NT2/D1 (cell line): ENCODE data around the gene TMTC4.
"Not testable (repeated sequence)": the region's sequence is repeated elsewhere in the genome, so short reads cannot be mapped to it uniquely, and the experiment has no call there.

Source experiments
- DNase-seq: peaks from one replicate; pipeline ENCODE4 v3.0.0-alpha.2; 2011; ENCODE audit warnings: low read depth, low spot score
- H3K27me3 ChIP-seq: 2 replicates; pipeline ENCODE4 v1.6.0; 2011; ENCODE audit warnings: mild to moderate bottlenecking; ENCODE audit not compliant: insufficient read length, insufficient read depth
- H3K36me3 ChIP-seq: 2 replicates; pipeline ENCODE4 v1.6.1; 2011; ENCODE audit warnings: mild to moderate bottlenecking, low read length, mixed read lengths; ENCODE audit not compliant: insufficient read depth, insufficient read length
- H3K4me1 ChIP-seq: 2 replicates; pipeline ENCODE4 v1.5.1; 2011; ENCODE audit not compliant: insufficient read depth, insufficient read length
- H3K4me3 ChIP-seq: 2 replicates; pipeline ENCODE4 v1.5.1; 2011; ENCODE audit warnings: low read depth; ENCODE audit not compliant: insufficient read length
- H3K9ac ChIP-seq: 2 replicates; pipeline ENCODE4 v1.6.0; 2011; ENCODE audit warnings: low read depth; ENCODE audit not compliant: insufficient read length
- H3K9me3 ChIP-seq: 2 replicates; pipeline ENCODE4 v1.5.1; 2011; ENCODE audit warnings: mild to moderate bottlenecking, low read length; ENCODE audit not compliant: insufficient read depth
- SUZ12 ChIP-seq: IDR thresholded peaks from 2 replicates; pipeline ENCODE4 v1.6.1; 2011; ENCODE audit not compliant: insufficient read length, insufficient read depth; ENCODE audit errors: extremely low read depth
- YY1 ChIP-seq: IDR thresholded peaks from 2 replicates; pipeline ENCODE4 v1.6.1; 2011; ENCODE audit not compliant: insufficient read length, insufficient read depth
- ZNF274 ChIP-seq: IDR thresholded peaks from 2 replicates; pipeline ENCODE4 v1.6.1; 2011; ENCODE audit warnings: mild to moderate bottlenecking, low read depth, low read length

The TMTC4 gene

GRCh38 chr13:100707818-100708740 lies 33.5 kb upstream of the TMTC4 start:
- no peaks in the 10 kb centered on the region for H3K27me3 ChIP-seq
- no peak overlapping the region for H3K4me3 ChIP-seq
- H3K9me3 ChIP-seq = no peaks in the 10 kb centered on the region
- H3K36me3 ChIP-seq = no peaks in the 10 kb centered on the region
- no peak overlapping the region for H3K9ac ChIP-seq
- H3K4me1 ChIP-seq = no peaks in the 10 kb centered on the region
- TF ChIP-seq ZNF274 (no peak), YY1 (no peak), SUZ12 (no peak)
- DNase-seq = no peak

DNA sequence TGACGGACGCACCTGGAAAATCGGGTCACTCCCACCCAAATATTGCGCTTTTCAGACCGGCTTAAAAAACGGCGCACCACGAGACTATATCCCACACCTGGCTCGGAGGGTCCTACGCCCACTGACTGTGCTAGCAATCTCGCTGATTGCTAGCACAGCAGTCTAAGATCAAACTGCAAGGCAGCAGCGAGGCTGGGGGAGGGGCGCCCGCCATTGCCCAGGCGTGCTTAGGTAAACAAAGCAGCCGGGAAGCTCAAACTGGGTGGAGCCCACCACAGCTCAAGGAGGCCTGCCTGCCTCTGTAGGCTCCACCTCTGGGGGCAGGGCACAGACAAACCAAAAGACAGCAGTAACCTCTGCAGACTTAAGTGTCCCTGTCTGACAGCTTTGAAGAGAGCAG lies 23.7 kb upstream of the TMTC4 start:
- H3K9me3 ChIP-seq, H3K4me3 ChIP-seq, H3K9ac ChIP-seq, H3K27me3 ChIP-seq, H3K36me3 ChIP-seq, DNase-seq, H3K4me1 ChIP-seq: not testable (repeated sequence)

DNA sequence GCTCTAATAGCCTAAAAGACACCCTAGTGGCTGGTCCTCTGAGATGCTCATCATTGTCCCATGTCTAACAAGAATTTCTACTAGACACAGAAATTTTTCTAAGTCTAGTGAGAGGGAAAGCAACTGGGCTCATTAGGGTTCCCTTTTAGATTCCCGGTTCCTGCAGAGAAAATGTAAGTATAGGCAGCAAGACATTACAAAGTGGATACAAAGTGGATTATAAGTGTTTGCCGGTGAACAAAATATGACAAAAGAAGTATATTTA lies 20.8 kb upstream of the TMTC4 start:
- H3K4me3 ChIP-seq = no peak overlapping the region
- no peak for DNase-seq
- no peaks in the 10 kb centered on the region for H3K27me3 ChIP-seq
- H3K9ac ChIP-seq = no peak overlapping the region
- no peaks in the 10 kb centered on the region for H3K4me1 ChIP-seq
- TF ChIP-seq SUZ12 (no peak), ZNF274 (no peak), YY1 (no peak)
- no peaks in the 10 kb centered on the region for H3K36me3 ChIP-seq
- H3K9me3 ChIP-seq = peaks cover 16% of the 10 kb centered on the region

GRCh38 chr13:100694722-100695508 lies 20.3 kb upstream of the TMTC4 start:
- H3K9me3 ChIP-seq = peaks cover 21% of the 10 kb centered on the region
- no peak overlapping the region for H3K4me3 ChIP-seq
- no peaks in the 10 kb centered on the region for H3K27me3 ChIP-seq
- DNase-seq = peak; percentile 38
- no peaks in the 10 kb centered on the region for H3K36me3 ChIP-seq
- H3K9ac ChIP-seq = no peak overlapping the region
- no peak for TF ChIP-seq YY1
- TF ChIP-seq ZNF274 = no peak
- no peak for TF ChIP-seq SUZ12
- no peaks in the 10 kb centered on the region for H3K4me1 ChIP-seq

DNA sequence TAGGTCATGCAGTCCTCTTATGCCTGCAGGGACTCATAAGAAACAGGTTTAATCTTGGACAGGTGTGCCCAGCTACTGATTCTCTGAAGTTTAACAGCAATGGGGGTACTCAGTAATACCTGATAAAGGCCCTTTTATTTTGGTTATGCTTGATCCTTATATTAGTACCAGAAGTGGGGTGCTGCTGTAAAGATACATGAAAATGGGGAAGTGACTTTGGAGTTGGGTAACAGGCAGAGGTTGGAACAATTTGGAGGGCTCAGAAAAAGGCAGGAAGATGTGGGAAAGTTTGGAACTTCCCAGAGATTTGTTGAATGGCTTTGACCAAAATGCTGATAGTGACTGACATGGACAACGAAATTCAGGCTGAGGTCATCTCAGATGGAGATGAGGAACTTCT lies 14.6 kb upstream of the TMTC4 start:
- Histone ChIP-seq H3K9me3 (peaks cover 15% of the 10 kb centered on the region), H3K4me1 (no peaks in the 10 kb centered on the region), H3K4me3 (no peak overlapping the region), H3K27me3 (no peaks in the 10 kb centered on the region), H3K36me3 (no peaks in the 10 kb centered on the region), H3K9ac (no peak overlapping the region)
- no peak for DNase-seq
- TF ChIP-seq ZNF274 = no peak

DNA sequence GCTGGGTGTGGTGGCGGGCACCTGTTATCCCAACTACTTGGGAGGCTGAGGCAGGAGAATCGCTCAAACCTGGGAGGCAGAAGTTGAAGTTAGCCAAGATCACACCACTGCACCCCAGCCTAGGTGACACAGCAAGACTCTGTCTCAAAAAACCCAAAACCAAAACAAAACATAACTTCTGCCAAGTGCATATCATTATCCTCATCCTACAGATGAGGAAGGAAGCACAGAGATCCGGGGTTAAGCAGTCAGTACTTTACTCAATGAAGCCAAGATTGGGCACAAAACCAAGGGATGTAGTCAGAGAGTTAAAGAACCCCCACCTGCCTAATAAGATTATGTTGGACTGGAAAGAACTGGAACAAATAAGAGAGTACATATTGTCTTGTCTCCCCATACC lies 5.5 kb upstream of the TMTC4 start:
- no peak for DNase-seq
- H3K9ac ChIP-seq = no peak overlapping the region
- H3K4me1 ChIP-seq = no peaks in the 10 kb centered on the region
- TF ChIP-seq SUZ12 (no peak), YY1 (no peak), ZNF274 (no peak)
- no peaks in the 10 kb centered on the region for H3K9me3 ChIP-seq
- H3K4me3 ChIP-seq = no peak overlapping the region
- H3K36me3 ChIP-seq = no peaks in the 10 kb centered on the region
- H3K27me3 ChIP-seq = peaks cover 17% of the 10 kb centered on the region

GRCh38 chr13:100677128-100677527 lies 2.5 kb upstream of the TMTC4 start:
- H3K36me3 ChIP-seq, H3K9ac ChIP-seq, H3K4me3 ChIP-seq, H3K9me3 ChIP-seq, DNase-seq, H3K4me1 ChIP-seq: not testable (repeated sequence)
- peaks cover 28% of the 10 kb centered on the region for H3K27me3 ChIP-seq
